DMS53 treated with DMSO at 0.1 percent for 48 hours (cell line): ENCODE results near the gene NKAIN4.

ENCODE experiments used
- DNase-seq: peaks from one replicate; lab custom pipeline; 2025; ENCODE audit not compliant: unreplicated experiment; lab: John Stamatoyannopoulos, UW

NKAIN4 gene

GRCh38 chr20:63198606-63199005, 55.7 kb downstream of the NKAIN4 start:
- no peak for DNase-seq

DNA sequence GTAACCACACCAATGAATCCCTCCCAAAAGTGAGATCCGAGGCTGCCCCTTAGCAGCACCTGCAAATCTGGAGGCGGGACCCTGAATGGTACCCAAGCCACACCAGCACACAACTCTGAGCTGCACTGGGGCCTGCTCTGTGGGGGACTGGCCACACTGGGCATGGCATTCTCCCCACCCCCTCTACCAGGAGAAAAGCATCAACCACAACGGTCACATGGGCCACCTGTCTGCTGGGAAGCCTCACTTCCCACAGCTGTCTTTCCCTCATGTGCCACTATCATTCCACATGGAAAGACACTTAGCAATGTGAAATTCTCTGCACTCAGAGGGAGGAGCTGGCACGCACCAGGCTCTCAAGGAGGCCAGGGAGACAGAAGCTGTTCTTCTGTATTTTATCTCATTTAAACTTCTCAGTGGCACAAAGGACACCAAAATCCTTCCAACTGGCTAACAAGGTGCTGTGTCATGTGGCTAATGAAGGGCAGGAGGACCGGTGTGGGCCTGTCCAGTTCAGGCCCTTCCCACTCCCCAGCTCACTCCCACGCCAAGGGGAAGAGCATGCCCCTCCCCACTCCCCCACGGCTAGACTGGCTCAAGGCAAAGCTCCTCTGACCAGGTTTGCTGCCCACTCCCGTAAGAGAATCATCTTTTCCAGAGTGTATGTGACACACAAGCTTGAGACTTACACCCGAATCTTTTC, 57.3 kb downstream of the NKAIN4 start:
- no peak for DNase-seq

GRCh38 chr20:63194797-63195173, 59.5 kb downstream of the NKAIN4 start:
- DNase-seq: no peak

DNA sequence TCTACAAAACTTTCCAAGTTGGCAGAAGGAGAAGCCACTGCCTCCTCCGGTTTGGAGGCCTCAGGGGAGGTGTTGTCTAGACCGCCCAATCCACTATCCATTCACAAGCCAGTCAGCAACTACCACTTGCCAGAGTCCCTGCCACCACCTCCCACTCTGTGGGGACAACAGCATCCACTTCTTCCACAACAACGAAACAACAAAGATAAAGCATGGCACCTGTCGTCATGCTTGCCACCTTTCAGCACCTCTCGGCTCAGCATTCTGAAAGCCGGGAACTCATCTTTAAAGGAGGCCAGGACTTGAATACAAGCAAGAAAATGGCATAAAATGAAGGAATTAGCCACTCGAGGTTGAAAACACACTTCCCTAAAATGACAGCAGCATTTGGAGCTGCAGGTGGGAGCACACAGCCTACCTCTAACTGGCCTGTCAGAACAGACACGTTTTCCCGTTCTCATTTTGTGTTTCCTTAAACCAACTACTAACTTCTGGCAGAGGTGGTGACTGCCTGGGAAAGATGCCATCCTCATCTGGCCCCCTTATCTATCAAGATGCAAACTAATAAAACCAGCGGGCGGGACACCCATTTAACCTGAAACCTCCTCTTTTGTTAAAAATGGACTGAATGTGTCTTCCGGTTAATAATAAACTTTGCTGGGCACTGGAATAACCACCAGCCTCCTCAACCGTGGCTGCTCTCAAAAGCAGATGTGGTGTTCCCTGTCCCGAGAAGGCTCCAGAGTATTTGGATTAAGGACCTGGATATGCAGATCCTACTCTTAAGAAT, 60.1 kb downstream of the NKAIN4 start:
- DNase-seq: no peak

- no peak for DNase-seq
Measured at GRCh38 chr20:63192721-63193120, 61.5 kb downstream of the NKAIN4 start.

- DNase-seq: peak; percentile 84
Measured at GRCh38 chr20:63191400-63191799, 62.9 kb downstream of the NKAIN4 start.

DNA sequence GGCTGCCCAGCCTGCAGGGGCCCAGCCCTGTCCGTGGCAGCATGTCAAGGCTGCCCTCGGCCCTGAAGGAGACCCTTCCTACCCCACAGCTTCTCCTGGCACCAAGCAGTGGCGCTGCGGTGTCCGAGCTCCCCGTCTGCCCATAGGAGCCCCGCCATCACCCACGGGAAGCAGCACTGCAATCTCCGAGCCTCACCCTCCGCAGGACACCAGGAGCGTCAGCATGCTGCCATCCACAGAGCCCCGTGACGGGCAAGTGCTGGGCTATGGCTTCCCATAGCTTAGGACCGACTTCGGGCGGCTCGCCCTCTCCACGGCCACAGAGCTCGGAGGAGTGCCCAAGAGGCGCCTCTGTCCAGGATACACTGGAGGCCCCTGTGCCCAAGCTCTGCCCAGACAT, 63.4 kb downstream of the NKAIN4 start:
- DNase-seq: no peak
